ENCODE measurements around the gene ZNF414. TPM values are rescaled to one million over a fixed set of nuclear protein-coding genes. Genes with fewer than 3 reads are reported as not detected.

The ZNF414 gene
- polyA plus RNA-seq, 1 donor, result 22.8 TPM

DNA sequence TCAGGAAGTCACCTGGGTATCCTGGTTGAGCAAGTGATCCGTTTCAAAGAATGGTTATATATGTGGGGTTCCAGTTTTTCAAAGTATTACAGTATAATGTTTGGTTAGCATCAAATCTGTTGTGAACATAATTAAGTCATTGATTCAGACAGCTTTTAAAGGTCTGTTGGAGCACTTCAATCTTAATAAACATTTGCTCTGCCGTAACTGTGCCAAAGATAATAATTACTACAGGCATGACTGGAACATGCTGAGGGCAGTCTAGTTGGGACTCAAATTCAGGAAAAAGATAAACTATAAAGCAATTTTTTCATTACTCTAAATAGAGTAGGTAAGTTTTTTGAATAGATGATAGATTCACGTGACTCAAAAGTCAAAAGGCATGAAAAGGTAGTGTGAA is 45.8 kb downstream of the ZNF414 start:
- DNase-seq, result no peak

DNA sequence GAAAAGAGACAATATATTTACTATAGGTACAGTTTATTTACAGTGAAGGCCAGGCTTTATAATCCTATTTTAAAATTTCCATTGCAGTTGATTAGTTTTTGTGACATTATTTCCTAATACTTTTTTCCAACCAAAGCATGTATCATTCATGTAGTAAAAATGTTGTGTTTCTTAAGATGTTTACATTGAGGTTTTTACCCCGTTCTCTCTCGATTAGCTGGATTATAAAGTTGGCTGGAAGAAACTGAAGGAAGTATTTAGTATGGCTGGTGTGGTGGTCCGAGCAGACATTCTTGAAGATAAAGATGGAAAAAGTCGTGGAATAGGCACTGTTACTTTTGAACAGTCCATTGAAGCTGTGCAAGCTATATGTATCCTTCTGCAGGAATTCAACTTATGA is 47.9 kb downstream of the ZNF414 start:
- no peak for DNase-seq

DNA sequence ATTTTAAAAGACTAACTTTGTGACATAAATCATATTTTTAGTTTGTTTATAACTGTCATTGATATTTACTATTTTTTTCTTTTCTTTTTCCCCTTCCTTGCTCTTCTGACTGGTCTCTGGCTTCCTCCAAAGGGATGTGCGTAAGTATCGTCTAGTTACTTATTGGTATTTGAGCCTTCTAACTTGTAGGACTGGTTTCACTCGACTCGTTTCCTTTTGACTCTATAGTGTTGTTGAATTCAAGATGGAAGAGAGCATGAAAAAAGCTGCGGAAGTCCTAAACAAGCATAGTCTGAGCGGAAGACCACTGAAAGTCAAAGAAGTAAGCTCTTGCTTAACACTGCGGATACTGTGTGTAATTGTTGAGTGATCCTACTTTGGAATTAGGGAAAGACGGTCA is 50.6 kb downstream of the ZNF414 start:
- no peak for DNase-seq

DNA sequence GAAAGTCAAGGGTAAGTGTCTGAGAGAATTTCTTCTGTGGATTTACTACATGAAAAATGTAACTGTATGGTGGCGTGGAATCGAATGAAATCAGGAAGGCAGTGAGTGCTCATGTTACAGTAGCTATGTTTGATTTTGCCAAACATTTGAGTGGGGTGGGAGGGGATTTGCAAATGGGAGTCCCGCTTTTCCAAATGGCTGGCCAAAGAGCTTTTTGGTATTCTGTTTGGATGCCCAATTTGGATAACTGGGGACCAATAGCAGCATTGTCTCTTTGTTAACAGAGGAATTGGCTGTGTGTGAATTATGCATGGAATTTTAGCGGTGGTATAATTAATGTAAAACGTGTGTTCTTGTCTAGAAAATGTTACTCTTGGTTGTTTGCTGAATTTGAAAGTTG is 51.4 kb downstream of the ZNF414 start:
- DNase-seq, result no peak

DNA sequence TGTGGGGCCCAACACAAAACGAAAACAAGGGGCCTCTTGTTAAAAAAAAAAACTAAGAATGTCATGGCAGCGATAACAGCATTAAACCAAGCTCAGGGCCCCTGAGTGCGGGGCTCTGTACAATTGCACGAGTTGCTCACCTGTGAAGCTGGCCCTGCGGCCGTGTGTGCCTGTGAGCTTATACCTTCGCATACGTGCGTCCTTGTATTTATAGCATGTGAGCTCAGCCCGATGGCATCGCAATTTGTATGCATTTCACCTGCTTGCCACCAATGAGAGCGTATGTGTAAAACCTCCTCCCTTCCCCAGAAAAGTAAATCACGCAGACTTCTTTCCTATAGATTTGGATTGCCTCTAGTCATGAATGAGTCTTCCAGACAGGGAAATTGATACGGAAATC is 52.1 kb downstream of the ZNF414 start:
- DNase-seq, result peak; percentile 31

DNA sequence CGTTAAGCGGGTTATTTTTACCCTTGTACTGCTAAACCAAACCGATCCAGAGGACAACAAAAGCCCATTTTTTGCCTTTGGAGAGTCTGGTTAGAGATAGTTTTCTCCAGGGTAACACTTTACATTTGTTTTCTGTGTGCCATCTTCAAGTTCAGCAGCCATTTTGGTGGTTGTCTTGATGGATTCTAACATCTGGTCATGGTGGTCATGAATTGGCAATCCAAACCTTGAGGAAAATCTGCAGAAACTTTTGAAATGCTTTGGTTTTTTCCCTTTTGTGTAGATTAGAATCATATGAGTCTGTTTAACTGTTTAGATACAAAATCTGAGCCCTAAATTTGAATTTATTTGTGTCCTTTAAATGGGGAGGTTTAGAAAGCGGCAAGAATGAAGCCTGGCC is 52.6 kb downstream of the ZNF414 start:
- no peak for DNase-seq

DNA sequence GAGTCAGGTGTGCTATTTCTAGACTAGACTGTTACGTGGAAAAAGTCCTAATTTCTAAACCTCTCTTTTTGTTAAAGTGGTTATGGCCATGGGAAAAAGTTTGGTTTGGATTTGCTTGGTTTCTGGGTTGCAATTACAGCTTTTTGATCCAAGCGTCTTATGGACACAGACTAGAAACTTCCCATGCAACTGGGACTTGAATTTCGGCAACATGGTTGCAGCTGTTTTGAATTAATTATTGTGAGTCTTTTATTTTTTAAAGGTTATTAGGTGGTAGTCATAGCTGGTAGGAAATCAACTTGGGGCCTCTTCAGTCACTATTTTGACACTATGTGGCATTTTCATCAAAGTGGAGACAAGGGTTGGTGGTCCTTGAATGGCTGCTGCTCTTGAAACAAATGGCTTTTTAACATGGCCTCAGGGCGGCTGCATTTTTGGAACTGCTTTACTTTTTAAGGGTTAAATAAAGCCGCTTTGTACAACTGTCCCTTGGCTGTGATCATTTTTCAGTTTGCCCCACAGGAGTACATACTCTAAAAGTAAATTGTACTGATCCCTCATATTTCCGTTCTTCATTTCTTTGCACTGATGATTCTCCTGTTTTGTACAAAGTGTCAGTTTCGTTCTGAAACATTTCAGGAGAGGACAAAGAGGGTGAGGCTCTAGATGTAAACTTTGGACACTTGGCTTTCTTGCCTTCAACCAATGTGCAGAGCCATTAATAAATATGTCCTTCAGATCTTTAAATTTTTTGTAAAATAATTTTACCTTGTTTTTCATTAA is 53.3 kb downstream of the ZNF414 start:
- DNase-seq, result no peak

Other genes with a start within 250 kb of the ZNF414 start
- 27.0 TPM for gene CD320, start 205.8 kb downstream of the ZNF414 start, polyA plus RNA-seq (ENCODE audit: insufficient read length)
- 43.6 TPM for gene NDUFA7, start 192.8 kb downstream of the ZNF414 start, polyA plus RNA-seq (ENCODE audit: insufficient read length)
- gene RPS28, start 192.7 kb downstream of the ZNF414 start, polyA plus RNA-seq (ENCODE audit: insufficient read length), result 354 TPM
- 6.1 TPM for gene KANK3, start 170.9 kb downstream of the ZNF414 start, polyA plus RNA-seq (ENCODE audit: insufficient read length)
- gene ANGPTL4, start 150.0 kb downstream of the ZNF414 start, polyA plus RNA-seq (ENCODE audit: insufficient read length), result 3.6 TPM
- gene RAB11B, start 123.8 kb downstream of the ZNF414 start, polyA plus RNA-seq (ENCODE audit: insufficient read length), result 137 TPM
- 12.4 TPM for gene MARCHF2, start 100.9 kb downstream of the ZNF414 start, polyA plus RNA-seq (ENCODE audit: insufficient read length)
- 472 TPM for gene HNRNPM, start 69.2 kb downstream of the ZNF414 start, polyA plus RNA-seq (ENCODE audit: insufficient read length)
- gene PRAM1, start 11.5 kb downstream of the ZNF414 start, polyA plus RNA-seq (ENCODE audit: insufficient read length), result 1.5 TPM
- gene MYO1F, start 63.3 kb upstream of the ZNF414 start, polyA plus RNA-seq (ENCODE audit: insufficient read length), result 10.8 TPM
- gene ADAMTS10, start 96.5 kb upstream of the ZNF414 start, polyA plus RNA-seq (ENCODE audit: insufficient read length), result 43.5 TPM
- gene NFILZ, start 116.5 kb upstream of the ZNF414 start, polyA plus RNA-seq (ENCODE audit: insufficient read length), result not detected
- gene ACTL9, start 184.6 kb upstream of the ZNF414 start, polyA plus RNA-seq (ENCODE audit: insufficient read length), result not detected
- not detected for gene OR2Z1, start 207.5 kb upstream of the ZNF414 start, polyA plus RNA-seq (ENCODE audit: insufficient read length)